ENCODE data around the gene LRRC7.

LRRC7 gene

DNA sequence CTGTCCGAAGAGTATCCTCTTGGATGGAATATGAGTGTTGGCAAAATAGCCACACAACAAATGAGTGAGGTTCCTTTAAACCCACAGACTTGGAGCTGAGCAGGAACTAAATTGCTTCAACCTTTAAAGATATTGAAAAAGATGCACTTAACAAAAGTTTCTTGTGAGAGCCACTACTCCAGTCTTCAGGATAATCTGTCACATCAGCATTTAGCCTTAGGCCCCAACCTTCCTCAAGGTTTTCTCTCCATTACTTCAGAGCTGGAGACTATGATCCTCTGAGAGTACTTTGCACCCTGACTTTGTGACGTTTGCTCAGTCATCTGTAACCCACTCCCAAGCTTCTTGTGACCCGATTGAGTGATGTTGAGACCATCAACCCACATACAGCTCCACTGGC, 424.9 kb downstream of the LRRC7 start:
- no peak for DNase-seq
- no peaks in the 10 kb centered on the region for H3K9me3 Mint-ChIP-seq
- no peaks in the 10 kb centered on the region for H3K27me3 Mint-ChIP-seq
- no peaks in the 10 kb centered on the region for H3K4me1 Mint-ChIP-seq (ENCODE audit: low read depth)
- H3K4me3 Mint-ChIP-seq, result no peak overlapping the region
- H3K36me3 Mint-ChIP-seq (ENCODE audit: low read depth), result no peaks in the 10 kb centered on the region
- no peak overlapping the region for H3K27ac Mint-ChIP-seq

DNA sequence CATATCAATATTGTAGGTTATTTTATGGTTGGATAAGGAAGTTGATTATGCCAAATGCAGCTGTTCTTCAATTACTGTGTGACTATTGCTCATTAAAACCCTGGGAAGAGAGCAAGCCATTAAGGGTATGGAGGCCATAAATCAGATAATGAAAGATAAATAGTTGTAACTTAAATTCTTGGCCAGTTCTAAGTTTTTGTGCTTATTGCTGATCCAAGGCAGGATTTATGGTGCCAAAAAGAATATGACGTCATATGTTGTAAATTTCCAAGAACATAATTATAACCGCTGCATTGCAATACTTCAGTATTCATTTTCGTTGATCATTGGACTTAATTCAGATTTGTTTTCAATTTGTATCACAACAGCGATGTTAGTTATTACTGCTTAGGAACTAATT, 426.1 kb downstream of the LRRC7 start:
- H3K4me1 Mint-ChIP-seq (ENCODE audit: low read depth), result no peaks in the 10 kb centered on the region
- H3K36me3 Mint-ChIP-seq (ENCODE audit: low read depth), result no peaks in the 10 kb centered on the region
- no peak for DNase-seq
- no peak overlapping the region for H3K4me3 Mint-ChIP-seq
- H3K27ac Mint-ChIP-seq, result no peak overlapping the region
- H3K9me3 Mint-ChIP-seq, result no peaks in the 10 kb centered on the region
- H3K27me3 Mint-ChIP-seq, result no peaks in the 10 kb centered on the region

DNA sequence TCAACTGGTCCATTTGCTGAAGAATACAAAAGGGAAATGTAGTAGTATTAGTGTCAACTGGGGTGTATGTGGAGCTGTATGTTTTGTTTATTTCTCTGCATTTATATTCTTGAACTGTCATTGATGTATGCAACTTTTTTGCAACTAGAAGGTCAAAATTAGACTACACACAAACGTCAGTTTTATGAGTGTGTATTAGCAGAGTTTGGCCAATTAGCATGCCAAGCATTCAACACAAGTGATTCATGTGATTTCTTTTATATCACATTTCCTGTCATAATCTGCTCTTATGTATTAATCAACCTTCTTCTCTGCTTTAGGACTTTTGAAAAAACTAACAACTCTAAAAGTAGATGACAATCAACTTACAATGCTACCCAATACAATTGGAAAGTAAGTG, 426.5 kb downstream of the LRRC7 start:
- Mint-ChIP-seq H3K4me3 (no peak overlapping the region), H3K36me3 (ENCODE audit: low read depth) (no peaks in the 10 kb centered on the region), H3K4me1 (ENCODE audit: low read depth) (no peaks in the 10 kb centered on the region), H3K27me3 (no peaks in the 10 kb centered on the region), H3K9me3 (no peaks in the 10 kb centered on the region), H3K27ac (no peak overlapping the region)
- DNase-seq, result no peak

DNA sequence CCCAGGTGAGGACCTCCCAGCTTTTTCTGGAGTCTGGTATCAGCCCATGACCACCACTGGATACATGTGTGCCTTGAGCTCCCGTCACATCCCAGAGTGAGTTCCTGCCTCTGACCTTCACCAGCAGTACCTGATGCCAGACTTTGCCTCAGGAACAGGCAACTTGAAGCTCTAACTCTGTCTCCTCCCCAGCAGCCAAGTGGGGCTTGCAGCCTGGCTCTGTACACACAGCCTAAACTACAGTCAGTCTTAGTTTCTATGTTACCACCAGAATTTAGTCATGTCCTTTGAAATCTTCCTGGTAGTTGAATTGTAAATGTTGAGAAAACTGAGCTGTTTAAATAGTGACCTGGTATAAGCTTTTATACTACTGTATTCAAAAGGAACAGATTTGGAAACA, 431.1 kb downstream of the LRRC7 start:
- Mint-ChIP-seq H3K27me3 (no peaks in the 10 kb centered on the region), H3K27ac (no peak overlapping the region), H3K36me3 (ENCODE audit: low read depth) (no peaks in the 10 kb centered on the region), H3K4me1 (ENCODE audit: low read depth) (no peaks in the 10 kb centered on the region), H3K9me3 (no peaks in the 10 kb centered on the region), H3K4me3 (no peak overlapping the region)
- no peak for DNase-seq

DNA sequence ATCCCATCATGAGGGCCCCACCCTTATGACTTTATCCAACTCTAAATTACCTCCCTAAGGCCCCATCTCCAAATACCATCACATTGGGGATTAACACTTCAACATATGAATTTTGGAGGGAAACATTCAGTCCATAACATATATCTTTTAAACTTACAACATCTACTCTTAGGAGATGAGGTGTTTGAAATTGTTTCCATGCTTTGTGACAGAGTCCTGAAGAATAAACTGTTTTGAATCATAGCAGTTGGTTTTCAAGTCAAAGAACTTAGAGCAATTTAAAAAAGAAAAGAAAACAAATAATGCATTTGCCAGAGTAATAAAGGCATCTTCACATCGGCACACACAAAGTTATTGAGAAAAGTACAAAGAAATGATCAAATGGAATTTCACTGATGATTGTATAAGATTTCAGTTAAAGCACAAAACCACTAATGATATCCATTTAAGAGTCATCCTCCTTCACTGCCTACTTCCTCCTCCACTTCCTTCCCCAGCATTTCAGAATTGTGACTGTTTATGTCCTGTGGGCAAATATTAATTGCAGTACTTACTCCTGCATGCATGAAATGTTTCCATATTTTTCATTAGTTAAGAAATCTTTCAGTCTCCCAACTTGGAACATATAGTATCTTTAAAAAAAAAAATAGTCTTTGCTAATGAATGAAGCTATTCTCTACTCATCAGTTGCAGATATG, 435.6 kb downstream of the LRRC7 start:
- H3K27me3 Mint-ChIP-seq, result no peaks in the 10 kb centered on the region
- no peaks in the 10 kb centered on the region for H3K4me1 Mint-ChIP-seq (ENCODE audit: low read depth)
- DNase-seq, result no peak
- H3K36me3 Mint-ChIP-seq (ENCODE audit: low read depth), result no peaks in the 10 kb centered on the region
- H3K9me3 Mint-ChIP-seq, result no peaks in the 10 kb centered on the region
- H3K4me3 Mint-ChIP-seq, result no peak overlapping the region
- no peak overlapping the region for H3K27ac Mint-ChIP-seq

DNA sequence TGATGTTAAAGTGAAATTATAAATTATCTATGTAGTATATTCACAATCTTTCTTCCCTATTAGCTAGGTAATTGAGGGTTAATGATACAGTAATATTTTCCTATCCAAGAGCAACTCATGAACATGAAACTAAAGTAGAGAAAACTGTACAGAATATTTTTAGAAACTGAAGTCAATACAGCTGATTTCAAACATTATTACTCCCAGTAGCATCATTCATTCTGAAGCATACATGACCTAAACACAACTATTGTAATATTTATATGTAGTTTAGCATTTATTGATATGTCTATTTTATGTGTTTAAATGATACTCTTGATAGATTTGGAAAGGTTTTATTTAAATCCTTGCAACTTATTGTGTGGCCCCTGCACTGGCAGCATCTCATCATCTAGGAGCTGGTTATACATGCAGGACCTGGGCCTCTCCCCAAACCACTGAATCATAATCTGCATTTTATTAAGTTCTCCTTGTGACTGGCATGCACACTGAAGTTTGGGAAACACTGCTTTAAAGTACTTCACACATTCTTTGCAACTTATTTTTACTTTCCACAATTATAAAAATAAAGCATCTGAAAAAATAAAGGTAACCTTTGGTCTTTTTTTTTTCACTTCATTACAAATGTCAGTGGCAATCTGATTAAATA, 437.8 kb downstream of the LRRC7 start:
- H3K27me3 Mint-ChIP-seq, result no peaks in the 10 kb centered on the region
- no peak overlapping the region for H3K4me3 Mint-ChIP-seq
- H3K9me3 Mint-ChIP-seq, result no peaks in the 10 kb centered on the region
- no peaks in the 10 kb centered on the region for H3K4me1 Mint-ChIP-seq (ENCODE audit: low read depth)
- H3K36me3 Mint-ChIP-seq (ENCODE audit: low read depth), result no peaks in the 10 kb centered on the region
- H3K27ac Mint-ChIP-seq, result no peak overlapping the region
- no peak for DNase-seq

DNA sequence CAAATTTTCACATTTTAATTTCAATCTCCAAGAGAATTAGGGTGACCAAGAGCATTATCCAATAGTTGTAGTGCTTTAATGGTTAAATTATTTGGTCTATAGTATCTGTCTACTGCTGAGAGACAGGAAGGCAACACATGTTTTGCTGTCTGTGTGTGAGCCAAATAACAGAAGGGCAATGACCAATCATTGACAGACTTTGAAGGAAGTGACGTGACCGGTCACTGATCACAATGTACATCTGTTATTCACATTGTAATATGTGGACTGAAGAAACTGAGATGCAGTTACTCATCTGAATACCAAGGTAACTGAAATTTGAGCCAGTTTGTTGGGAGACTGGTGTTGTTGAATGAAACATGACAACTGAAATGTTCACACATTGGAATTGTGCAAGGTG, 440.9 kb downstream of the LRRC7 start:
- DNase-seq, result no peak
- no peaks in the 10 kb centered on the region for H3K36me3 Mint-ChIP-seq (ENCODE audit: low read depth)
- H3K9me3 Mint-ChIP-seq, result no peaks in the 10 kb centered on the region
- no peak overlapping the region for H3K27ac Mint-ChIP-seq
- H3K4me1 Mint-ChIP-seq (ENCODE audit: low read depth), result no peaks in the 10 kb centered on the region
- no peaks in the 10 kb centered on the region for H3K27me3 Mint-ChIP-seq
- H3K4me3 Mint-ChIP-seq, result no peak overlapping the region

DNA sequence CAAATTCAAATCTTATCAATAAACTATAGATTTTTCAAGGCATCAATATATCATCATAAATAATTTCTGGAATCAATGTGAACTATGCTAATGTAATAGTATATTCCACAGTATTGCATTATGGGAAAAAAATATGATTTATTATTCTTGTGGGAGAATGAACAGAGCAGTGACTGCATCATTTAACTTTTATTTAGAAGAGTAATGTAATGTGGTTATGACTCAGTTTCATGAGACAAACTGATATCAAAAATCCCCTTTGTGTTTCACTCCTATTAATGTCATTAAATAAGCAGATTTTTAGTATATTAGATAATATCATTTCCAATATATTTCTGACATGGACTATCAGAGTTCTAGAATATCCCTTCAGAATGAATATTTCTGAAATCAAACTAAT, 450.0 kb downstream of the LRRC7 start:
- H3K27ac Mint-ChIP-seq, result no peak overlapping the region
- no peak overlapping the region for H3K4me3 Mint-ChIP-seq
- no peaks in the 10 kb centered on the region for H3K4me1 Mint-ChIP-seq (ENCODE audit: low read depth)
- DNase-seq, result no peak
- peaks cover 2% of the 10 kb centered on the region for H3K9me3 Mint-ChIP-seq
- H3K36me3 Mint-ChIP-seq (ENCODE audit: low read depth), result no peaks in the 10 kb centered on the region
- H3K27me3 Mint-ChIP-seq, result no peaks in the 10 kb centered on the region

DNA sequence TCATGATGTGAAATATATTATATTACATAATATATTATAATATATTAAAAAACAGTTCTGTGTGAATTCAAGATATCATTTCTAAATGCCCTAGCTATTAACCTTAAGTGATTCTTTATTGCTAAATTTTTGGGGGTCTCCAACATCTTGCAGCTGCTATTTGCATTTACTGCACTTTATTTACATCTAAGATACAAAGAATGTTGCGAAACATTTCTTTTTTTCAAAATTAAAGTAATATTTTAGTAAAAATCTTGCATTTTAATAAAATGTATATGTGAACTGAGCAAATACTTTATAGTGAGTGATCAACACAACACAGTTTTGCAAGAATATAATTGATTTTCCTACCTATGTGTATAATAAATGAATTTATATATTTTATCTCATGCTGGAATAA, 456.6 kb downstream of the LRRC7 start:
- H3K4me1 Mint-ChIP-seq (ENCODE audit: low read depth), result no peaks in the 10 kb centered on the region
- DNase-seq, result no peak
- H3K9me3 Mint-ChIP-seq, result peaks cover 2% of the 10 kb centered on the region
- H3K27ac Mint-ChIP-seq, result no peak overlapping the region
- H3K27me3 Mint-ChIP-seq, result no peaks in the 10 kb centered on the region
- no peaks in the 10 kb centered on the region for H3K36me3 Mint-ChIP-seq (ENCODE audit: low read depth)
- no peak overlapping the region for H3K4me3 Mint-ChIP-seq

DNA sequence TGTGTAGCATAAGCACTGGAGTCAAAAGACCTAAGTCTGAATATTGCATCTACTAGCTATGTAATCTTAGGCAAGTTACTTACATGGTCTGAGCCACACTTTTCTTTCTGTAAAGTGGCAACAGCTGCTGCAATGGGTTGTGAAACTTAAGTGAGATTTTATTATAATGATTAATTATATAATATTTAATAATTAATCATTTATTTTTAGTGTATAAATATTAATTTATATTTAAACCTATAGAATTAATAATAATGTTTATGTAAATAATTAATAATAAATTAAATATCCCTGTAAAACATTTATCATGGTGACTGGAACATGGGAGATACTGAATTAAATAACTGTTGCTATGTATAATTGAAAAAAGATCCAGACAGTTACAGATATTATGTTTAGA, 457.3 kb downstream of the LRRC7 start:
- Mint-ChIP-seq H3K27ac (no peak overlapping the region), H3K36me3 (ENCODE audit: low read depth) (no peaks in the 10 kb centered on the region), H3K27me3 (no peaks in the 10 kb centered on the region), H3K4me3 (no peak overlapping the region), H3K9me3 (peaks cover 2% of the 10 kb centered on the region), H3K4me1 (ENCODE audit: low read depth) (no peaks in the 10 kb centered on the region)
- DNase-seq, result no peak

DNA sequence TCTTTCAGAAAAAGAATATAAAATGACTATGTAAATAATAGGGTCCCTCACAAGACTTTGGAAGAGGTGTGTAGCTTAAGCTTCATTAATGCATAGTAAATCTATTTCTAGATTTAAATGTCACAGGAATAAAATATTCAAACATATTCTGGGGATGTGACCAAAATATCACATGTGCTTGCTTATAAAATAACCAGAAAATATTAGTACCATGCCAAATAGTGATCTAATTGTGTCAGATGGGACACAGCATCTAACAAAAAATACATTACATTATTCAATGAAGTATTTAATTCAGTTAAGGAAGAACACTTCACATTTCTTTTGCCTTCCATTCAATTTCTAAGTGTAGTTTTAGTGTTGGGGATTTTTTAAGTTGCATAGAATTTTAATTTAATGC, 458.1 kb downstream of the LRRC7 start:
- Mint-ChIP-seq H3K4me1 (ENCODE audit: low read depth) (no peaks in the 10 kb centered on the region), H3K27ac (no peak overlapping the region), H3K4me3 (no peak overlapping the region), H3K27me3 (no peaks in the 10 kb centered on the region), H3K9me3 (peaks cover 2% of the 10 kb centered on the region), H3K36me3 (ENCODE audit: low read depth) (no peaks in the 10 kb centered on the region)
- no peak for DNase-seq

DNA sequence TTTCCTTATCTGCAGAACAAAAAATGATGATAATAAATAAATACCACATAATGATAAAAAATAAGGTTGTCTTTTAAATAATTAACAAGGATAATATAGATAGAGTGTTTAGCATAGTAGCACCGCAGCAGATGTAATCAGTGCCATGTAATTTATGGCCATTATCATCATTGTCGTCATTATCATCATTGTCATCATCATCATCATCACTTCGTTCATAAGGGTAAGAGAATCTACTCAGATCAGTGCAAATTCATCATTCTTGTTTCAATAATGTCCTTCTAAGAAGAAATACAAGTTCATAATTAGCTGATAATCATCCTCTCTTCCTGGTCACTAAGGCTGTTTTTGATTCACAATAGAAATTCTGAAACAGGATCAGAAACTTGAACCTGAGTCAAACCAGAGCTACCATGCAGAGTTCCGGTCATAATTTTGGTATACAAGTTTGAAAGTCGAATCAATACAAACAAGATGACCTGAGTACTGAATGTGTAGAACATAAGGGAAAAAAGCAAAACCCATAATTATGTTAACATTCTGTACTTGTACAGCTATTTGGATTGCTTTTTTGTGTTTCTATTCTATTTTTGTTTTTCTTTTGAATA, 465.6 kb downstream of the LRRC7 start:
- Mint-ChIP-seq H3K9me3 (no peaks in the 10 kb centered on the region), H3K4me1 (ENCODE audit: low read depth) (no peaks in the 10 kb centered on the region), H3K36me3 (ENCODE audit: low read depth) (no peaks in the 10 kb centered on the region), H3K27ac (no peak overlapping the region), H3K4me3 (no peak overlapping the region), H3K27me3 (no peaks in the 10 kb centered on the region)
- DNase-seq, result no peak

DNA sequence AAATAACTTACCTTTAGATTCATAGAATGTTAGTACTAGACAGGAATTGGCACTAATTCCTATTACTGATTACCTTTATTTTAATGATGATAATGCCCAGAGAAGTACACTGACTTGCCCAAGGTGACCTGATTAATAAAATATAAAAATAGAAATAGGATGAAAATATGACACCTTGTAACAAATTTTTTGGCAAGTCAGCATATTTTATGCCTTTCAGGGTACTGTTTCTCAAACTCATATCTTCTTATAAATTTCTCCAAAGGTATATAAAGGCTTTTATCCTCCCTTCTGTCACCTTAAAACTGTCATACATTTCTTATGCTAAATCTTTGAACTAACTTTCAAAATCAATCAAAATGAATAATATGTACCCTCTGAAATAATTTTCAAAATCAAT, 466.2 kb downstream of the LRRC7 start:
- Mint-ChIP-seq H3K36me3 (ENCODE audit: low read depth) (no peaks in the 10 kb centered on the region), H3K4me1 (ENCODE audit: low read depth) (no peaks in the 10 kb centered on the region), H3K9me3 (no peaks in the 10 kb centered on the region), H3K4me3 (no peak overlapping the region), H3K27me3 (no peaks in the 10 kb centered on the region), H3K27ac (no peak overlapping the region)
- no peak for DNase-seq

DNA sequence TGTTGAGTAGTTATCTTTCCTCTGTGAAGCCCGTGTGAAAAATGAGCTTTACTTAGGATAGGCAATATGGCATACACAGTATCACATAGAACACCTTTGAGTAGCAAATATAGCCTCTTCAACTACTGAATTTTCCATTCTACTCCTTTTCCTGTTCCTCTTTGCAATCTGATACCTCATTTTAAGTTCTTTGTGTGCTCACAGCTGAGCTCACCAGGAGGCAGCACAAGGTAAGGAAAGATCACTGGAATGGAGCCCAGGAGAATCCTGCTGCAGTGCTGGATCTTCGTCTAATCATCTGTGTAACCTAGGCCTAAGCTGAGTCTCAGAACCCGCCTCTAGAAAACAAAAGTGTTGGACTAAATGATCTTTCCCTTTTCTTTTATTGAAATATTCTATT, 466.7 kb downstream of the LRRC7 start:
- Mint-ChIP-seq H3K27ac (no peak overlapping the region), H3K36me3 (ENCODE audit: low read depth) (no peaks in the 10 kb centered on the region), H3K27me3 (no peaks in the 10 kb centered on the region), H3K4me3 (no peak overlapping the region), H3K9me3 (no peaks in the 10 kb centered on the region), H3K4me1 (ENCODE audit: low read depth) (no peaks in the 10 kb centered on the region)
- no peak for DNase-seq

DNA sequence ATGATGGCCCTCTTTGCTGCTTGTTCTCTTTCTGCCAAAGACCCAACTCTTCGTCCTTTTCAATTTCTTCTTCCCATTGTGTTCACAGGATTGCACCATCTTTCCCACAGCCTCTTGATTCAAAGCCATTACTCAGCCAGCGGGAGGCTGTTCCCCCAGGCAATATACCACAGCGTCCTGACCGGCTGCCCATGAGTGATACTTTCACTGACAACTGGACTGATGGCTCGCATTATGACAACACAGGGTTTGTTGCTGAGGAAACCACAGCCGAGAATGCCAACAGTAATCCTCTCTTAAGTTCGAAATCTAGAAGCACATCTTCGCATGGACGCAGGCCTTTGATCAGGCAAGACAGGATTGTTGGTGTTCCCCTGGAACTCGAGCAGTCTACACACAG, 470.3 kb downstream of the LRRC7 start:
- H3K27ac Mint-ChIP-seq, result no peak overlapping the region
- no peaks in the 10 kb centered on the region for H3K27me3 Mint-ChIP-seq
- no peaks in the 10 kb centered on the region for H3K4me1 Mint-ChIP-seq (ENCODE audit: low read depth)
- H3K9me3 Mint-ChIP-seq, result no peaks in the 10 kb centered on the region
- no peaks in the 10 kb centered on the region for H3K36me3 Mint-ChIP-seq (ENCODE audit: low read depth)
- H3K4me3 Mint-ChIP-seq, result no peak overlapping the region
- DNase-seq, result no peak

Data from activated T-cell treated with anti-CD3 and anti-CD28 coated beads, Interleukin-2, amount 50 U/mL, for 24 hours (primary cell).